HepG2 (cell line): ENCODE results near the gene FOXA1. TPM values are rescaled to one million over a fixed set of nuclear protein-coding genes. Genes with fewer than 3 reads are reported as not detected.

Experiments
- ATF1 ChIP-seq: IDR thresholded peaks from 2 replicates; pipeline ENCODE4 v1.6.1; 2016; ENCODE audit warnings: mild to moderate bottlenecking, control low read depth
- GTF2F1 ChIP-seq: fragments of 150-350 bp; IDR thresholded peaks from 2 replicates; pipeline ENCODE4 v1.6.1; 2014; ENCODE audit warnings: low read length
- HNRNPL ChIP-seq: fragments of 200-400 bp; formaldehyde crosslinking; IDR thresholded peaks from 2 replicates; pipeline ENCODE4 v1.6.1; 2017; ENCODE audit warnings: mild to moderate bottlenecking, low read depth, low read length
- MTERF4 ChIP-seq: sonication (generic); formaldehyde crosslinking; IDR thresholded peaks from 2 replicates; pipeline ENCODE4 v1.8.0; 2023; ENCODE audit warnings: mild to moderate bottlenecking, missing genetic modification reagents
- NONO ChIP-seq, 2 experiments: fragments of 450-650 bp in 1 of 2; sonication (generic) in 1 of 2; formaldehyde crosslinking in 1 of 2; IDR thresholded peaks in 1 of 2; conservative IDR thresholded peaks in 1 of 2; 2 replicates each; pipeline versions ENCODE4 v1.6.1 to v1.8.0; 2017 to 2022; ENCODE audit warnings: mild to moderate bottlenecking in 1 of 2, missing genetic modification reagents in 1 of 2, moderate library complexity in 1 of 2
- SAP130 ChIP-seq: IDR thresholded peaks from 2 replicates; pipeline ENCODE4 v1.6.1; 2016; ENCODE audit warnings: low read depth
- SMAD3 ChIP-seq: sonication (generic); formaldehyde crosslinking; IDR thresholded peaks from 2 replicates; pipeline ENCODE4 v1.4.0; 2020; ENCODE audit warnings: missing genetic modification reagents
- ZBTB1 ChIP-seq: sonication (generic); formaldehyde crosslinking; IDR thresholded peaks from 2 replicates; pipeline ENCODE4 v1.4.0; 2020; ENCODE audit warnings: missing genetic modification reagents, borderline replicate concordance
- ZNF329 ChIP-seq: sonication (generic); formaldehyde crosslinking; IDR thresholded peaks from 2 replicates; pipeline ENCODE4 v1.9.0; 2021; ENCODE audit warnings: low read depth, mild to moderate bottlenecking, missing genetic modification reagents
- ZNF331 ChIP-seq: sonication (generic); formaldehyde crosslinking; IDR thresholded peaks from 2 replicates; pipeline ENCODE4 v1.4.0; 2020; ENCODE audit warnings: missing genetic modification reagents
- ZNF441 ChIP-seq: sonication (generic); formaldehyde crosslinking; IDR thresholded peaks from 2 replicates; pipeline ENCODE4 v1.7.0; 2021; ENCODE audit warnings: missing genetic modification reagents, borderline replicate concordance
- ZNF446 ChIP-seq: sonication (generic); formaldehyde crosslinking; IDR thresholded peaks from 2 replicates; pipeline ENCODE4 v1.5.0; 2020; ENCODE audit warnings: mild to moderate bottlenecking, missing genetic modification reagents
- polyA plus RNA-seq, 8 experiments: library from polyadenylated mRNA; depleted of rRNA in 3 of 8; stranded (reverse) in 7 of 8; unstranded in 1 of 8; fragments of >200 nt; fragmentation: Illumina TruSeq in 4 of 8; extraction: Trizol in 4 of 8; gene quantifications; 2 replicates each; pipeline versions ENCODE4 v1.2.1 to v1.2.3, GENCODE V29; 2011 to 2016; ENCODE audit warnings: low read depth in 4 of 8, missing spikeins in 1 of 8, mixed read lengths in 1 of 8; ENCODE audit not compliant: insufficient read depth in 1 of 8
- total RNA-seq, 5 experiments: library from RNA; depleted of rRNA; stranded (reverse); fragments of >200 nt; fragmentation: Illumina TruSeq; extraction: Trizol; gene quantifications; 2 replicates each; pipeline ENCODE4 v1.2.3, GENCODE V29; 2016; ENCODE audit warnings: low read depth in 1 of 5
- TF ChIP-seq, protein P1 (sequence below): sonication (generic); formaldehyde crosslinking; IDR thresholded peaks from one replicate; pipeline ENCODE4 v1.5.1; 2020; ENCODE audit warnings: mild to moderate bottlenecking, missing genetic modification reagents; ENCODE audit errors: not compliant biosample characterization
- TF ChIP-seq, protein P2 (sequence below): sonication (generic); formaldehyde crosslinking; IDR thresholded peaks from 2 replicates; pipeline ENCODE4 v1.4.0; 2020; ENCODE audit warnings: missing genetic modification reagents
- TF ChIP-seq, protein P3 (sequence below): sonication (generic); formaldehyde crosslinking; conservative IDR thresholded peaks from 2 replicates; pipeline ENCODE4 v1.4.0; 2020; ENCODE audit warnings: missing genetic modification reagents

The FOXA1 gene
- total and polyA plus RNA-seq, 2 of the 13 experiments (the other 11 are each of a cell fraction or from before 2014, with no cell fraction given) = 43.4 to 58.6 TPM

- TF ChIP-seq, protein P1, sequence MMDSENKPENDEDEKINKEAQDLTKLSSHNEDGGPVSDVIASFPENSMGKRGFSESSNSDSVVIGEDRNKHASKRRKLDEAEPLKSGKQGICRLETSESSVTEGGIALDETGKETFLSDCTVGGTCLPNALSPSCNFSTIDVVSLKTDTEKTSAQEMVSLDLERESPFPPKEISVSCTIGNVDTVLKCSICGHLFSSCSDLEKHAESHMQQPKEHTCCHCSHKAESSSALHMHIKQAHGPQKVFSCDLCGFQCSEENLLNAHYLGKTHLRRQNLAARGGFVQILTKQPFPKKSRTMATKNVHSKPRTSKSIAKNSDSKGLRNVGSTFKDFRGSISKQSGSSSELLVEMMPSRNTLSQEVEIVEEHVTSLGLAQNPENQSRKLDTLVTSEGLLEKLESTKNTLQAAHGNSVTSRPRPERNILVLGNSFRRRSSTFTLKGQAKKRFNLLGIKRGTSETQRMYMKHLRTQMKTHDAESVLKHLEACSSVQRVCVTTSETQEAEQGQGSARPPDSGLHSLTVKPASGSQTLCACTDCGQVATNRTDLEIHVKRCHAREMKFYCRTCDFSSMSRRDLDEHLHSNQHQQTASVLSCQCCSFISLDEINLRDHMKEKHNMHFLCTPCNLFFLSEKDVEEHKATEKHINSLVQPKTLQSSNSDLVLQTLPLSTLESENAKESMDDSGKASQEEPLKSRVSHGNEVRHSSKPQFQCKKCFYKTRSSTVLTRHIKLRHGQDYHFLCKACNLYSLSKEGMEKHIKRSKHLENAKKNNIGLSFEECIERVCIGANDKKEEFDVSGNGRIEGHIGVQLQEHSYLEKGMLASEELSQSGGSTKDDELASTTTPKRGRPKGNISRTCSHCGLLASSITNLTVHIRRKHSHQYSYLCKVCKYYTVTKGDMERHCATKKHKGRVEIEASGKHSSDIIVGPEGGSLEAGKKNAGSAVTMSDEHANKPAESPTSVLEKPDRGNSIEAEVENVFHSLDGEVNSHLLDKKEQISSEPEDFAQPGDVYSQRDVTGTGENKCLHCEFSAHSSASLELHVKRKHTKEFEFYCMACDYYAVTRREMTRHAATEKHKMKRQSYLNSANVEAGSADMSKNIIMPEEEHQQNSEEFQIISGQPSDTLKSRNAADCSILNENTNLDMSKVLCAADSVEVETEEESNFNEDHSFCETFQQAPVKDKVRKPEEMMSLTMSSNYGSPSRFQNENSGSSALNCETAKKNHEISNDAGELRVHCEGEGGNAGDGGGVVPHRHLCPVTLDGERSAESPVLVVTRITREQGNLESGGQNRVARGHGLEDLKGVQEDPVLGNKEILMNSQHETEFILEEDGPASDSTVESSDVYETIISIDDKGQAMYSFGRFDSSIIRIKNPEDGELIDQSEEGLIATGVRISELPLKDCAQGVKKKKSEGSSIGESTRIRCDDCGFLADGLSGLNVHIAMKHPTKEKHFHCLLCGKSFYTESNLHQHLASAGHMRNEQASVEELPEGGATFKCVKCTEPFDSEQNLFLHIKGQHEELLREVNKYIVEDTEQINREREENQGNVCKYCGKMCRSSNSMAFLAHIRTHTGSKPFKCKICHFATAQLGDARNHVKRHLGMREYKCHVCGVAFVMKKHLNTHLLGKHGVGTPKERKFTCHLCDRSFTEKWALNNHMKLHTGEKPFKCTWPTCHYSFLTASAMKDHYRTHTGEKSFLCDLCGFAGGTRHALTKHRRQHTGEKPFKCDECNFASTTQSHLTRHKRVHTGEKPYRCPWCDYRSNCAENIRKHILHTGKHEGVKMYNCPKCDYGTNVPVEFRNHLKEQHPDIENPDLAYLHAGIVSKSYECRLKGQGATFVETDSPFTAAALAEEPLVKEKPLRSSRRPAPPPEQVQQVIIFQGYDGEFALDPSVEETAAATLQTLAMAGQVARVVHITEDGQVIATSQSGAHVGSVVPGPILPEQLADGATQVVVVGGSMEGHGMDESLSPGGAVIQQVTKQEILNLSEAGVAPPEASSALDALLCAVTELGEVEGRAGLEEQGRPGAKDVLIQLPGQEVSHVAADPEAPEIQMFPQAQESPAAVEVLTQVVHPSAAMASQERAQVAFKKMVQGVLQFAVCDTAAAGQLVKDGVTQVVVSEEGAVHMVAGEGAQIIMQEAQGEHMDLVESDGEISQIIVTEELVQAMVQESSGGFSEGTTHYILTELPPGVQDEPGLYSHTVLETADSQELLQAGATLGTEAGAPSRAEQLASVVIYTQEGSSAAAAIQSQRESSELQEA = no peak
- TF ChIP-seq NONO (IDR thresholded peaks at IDR 0.05) (no peak), NONO (CRISPR knock-in tag; conservative IDR thresholded peaks at IDR 0.05) (no peak), ZNF331 (CRISPR knock-in tag) (peak; percentile 53; the same call in 1 of the 2 replicates), SMAD3 (CRISPR knock-in tag) (no peak; the same call in 1 of the 2 replicates), ZBTB1 (CRISPR knock-in tag) (no peak), ZNF441 (CRISPR knock-in tag) (0 out of 2 replicates have a peak, but pooled peaks have one; percentile 60), HNRNPL (no peak), ZNF329 (0 out of 2 replicates have a peak, but pooled peaks have one; percentile 51), ATF1 (CRISPR knock-in tag) (no peak), MTERF4 (CRISPR knock-in tag) (no peak), ZNF446 (no peak), SAP130 (CRISPR knock-in tag) (peak; percentile 21; the same call in 1 of the 2 replicates), GTF2F1 (no peak)
- TF ChIP-seq, protein P2, sequence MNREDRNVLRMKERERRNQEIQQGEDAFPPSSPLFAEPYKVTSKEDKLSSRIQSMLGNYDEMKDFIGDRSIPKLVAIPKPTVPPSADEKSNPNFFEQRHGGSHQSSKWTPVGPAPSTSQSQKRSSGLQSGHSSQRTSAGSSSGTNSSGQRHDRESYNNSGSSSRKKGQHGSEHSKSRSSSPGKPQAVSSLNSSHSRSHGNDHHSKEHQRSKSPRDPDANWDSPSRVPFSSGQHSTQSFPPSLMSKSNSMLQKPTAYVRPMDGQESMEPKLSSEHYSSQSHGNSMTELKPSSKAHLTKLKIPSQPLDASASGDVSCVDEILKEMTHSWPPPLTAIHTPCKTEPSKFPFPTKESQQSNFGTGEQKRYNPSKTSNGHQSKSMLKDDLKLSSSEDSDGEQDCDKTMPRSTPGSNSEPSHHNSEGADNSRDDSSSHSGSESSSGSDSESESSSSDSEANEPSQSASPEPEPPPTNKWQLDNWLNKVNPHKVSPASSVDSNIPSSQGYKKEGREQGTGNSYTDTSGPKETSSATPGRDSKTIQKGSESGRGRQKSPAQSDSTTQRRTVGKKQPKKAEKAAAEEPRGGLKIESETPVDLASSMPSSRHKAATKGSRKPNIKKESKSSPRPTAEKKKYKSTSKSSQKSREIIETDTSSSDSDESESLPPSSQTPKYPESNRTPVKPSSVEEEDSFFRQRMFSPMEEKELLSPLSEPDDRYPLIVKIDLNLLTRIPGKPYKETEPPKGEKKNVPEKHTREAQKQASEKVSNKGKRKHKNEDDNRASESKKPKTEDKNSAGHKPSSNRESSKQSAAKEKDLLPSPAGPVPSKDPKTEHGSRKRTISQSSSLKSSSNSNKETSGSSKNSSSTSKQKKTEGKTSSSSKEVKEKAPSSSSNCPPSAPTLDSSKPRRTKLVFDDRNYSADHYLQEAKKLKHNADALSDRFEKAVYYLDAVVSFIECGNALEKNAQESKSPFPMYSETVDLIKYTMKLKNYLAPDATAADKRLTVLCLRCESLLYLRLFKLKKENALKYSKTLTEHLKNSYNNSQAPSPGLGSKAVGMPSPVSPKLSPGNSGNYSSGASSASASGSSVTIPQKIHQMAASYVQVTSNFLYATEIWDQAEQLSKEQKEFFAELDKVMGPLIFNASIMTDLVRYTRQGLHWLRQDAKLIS (CRISPR knock-in tag) = no peak
- TF ChIP-seq, protein P3, sequence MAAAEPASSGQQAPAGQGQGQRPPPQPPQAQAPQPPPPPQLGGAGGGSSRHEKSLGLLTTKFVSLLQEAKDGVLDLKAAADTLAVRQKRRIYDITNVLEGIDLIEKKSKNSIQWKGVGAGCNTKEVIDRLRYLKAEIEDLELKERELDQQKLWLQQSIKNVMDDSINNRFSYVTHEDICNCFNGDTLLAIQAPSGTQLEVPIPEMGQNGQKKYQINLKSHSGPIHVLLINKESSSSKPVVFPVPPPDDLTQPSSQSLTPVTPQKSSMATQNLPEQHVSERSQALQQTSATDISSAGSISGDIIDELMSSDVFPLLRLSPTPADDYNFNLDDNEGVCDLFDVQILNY (CRISPR knock-in tag) = no peak
Measured at GRCh38 chr14:37588956-37589714, 5.9 kb downstream of the FOXA1 start (continued).
